GM18505 (cell line): ENCODE data around the gene CCDC136.

Experiments
- ATAC-seq: cut with Tn5 transposase; IDR thresholded peaks from one replicate; pipeline ENCODE4 v1.9.1; 2021; ENCODE audit not compliant: unreplicated experiment
- POLR2A ChIP-seq: IDR thresholded peaks from 4 replicates; pipeline ENCODE4 v1.6.1; 2011; ENCODE audit warnings: borderline replicate concordance; ENCODE audit not compliant: insufficient read depth, insufficient read length; ENCODE audit errors: extremely low read depth

Gene CCDC136

DNA sequence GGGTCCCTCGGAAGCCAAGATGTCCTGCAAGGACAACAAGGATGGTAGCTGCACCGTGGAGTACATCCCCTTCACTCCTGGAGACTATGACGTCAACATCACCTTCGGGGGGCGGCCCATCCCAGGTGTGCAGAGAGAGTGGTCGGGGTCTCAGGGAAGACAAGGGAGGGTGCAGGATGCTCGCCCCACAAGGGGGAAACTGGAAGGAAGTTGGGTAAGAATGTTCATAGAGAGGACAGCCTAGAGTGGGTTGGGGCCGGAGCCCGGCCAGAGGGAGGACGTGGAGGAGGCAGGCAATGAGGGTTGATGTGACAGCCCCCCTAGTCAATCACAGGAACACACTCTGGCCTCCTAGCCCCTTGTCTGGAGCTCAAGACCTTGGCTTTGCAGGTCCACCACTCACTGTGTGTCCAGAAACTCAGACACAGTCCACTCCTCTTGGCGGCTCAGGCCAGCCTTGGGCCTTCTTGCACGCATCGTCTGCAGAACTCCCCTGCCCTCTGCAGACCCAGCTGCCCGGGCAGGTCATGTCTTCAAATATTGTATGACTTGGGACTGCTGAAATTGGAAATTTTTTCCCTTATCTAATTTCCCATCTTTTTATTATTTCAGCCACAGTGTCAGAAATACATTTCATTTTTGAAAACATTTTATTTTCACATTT lies 55.1 kb downstream of the CCDC136 start:
- TF ChIP-seq POLR2A, result no peak
- ATAC-seq, result no peak

DNA sequence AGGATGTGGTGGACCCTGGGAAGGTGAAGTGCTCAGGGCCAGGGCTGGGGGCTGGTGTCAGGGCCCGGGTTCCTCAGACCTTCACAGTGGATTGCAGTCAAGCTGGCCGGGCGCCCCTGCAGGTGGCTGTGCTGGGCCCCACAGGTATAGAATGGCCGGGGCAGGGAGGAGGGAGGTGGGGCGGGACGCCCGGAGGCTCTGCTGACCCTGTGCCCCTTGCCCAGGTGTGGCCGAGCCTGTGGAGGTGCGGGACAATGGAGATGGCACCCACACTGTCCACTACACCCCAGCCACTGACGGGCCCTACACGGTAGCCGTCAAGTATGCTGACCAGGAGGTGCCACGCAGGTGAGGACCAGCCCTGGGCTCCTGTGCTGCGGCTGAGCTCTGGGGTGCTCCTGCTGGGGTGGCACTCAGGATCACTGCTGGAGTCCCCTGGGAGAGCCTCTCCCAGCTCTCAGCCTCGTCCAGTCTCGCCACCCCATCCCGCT lies 56.0 kb downstream of the CCDC136 start:
- TF ChIP-seq POLR2A, result no peak
- ATAC-seq, result no peak

DNA sequence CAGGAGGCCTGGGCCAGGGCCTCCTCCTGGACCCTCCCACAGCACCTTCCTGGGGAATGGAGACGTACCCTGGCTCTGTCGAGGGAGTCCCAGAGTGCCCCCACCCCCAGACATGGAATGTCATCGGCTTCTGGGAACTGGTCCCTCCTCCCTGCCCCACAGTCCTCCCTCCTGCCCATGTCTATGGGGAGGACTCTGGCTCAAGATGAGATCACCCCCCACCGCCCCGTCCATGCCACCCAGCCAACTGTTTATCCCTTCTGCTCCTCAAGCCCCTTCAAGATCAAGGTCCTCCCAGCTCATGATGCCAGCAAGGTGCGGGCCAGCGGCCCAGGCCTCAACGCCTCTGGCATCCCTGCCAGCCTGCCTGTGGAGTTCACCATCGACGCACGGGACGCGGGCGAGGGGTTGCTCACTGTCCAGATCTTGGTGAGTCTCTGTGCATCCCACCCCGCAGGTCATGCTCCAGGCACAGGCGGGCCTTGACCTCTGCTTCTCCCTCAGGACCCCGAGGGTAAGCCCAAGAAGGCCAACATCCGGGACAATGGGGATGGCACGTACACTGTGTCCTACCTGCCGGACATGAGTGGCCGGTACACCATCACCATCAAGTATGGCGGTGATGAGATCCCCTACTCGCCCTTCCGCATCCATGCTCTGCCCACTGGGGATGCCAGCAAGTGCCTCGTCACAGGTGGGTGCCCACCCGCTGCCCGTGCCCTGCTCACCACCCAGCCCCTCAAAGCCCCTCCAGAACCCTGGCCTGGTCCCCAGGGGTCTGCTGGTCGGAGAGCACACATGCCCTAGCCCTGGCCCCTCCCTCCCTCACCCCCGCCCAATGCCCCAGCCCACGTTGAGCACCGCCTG lies 56.8 kb downstream of the CCDC136 start:
- no peak for ATAC-seq
- TF ChIP-seq POLR2A, result no peak

DNA sequence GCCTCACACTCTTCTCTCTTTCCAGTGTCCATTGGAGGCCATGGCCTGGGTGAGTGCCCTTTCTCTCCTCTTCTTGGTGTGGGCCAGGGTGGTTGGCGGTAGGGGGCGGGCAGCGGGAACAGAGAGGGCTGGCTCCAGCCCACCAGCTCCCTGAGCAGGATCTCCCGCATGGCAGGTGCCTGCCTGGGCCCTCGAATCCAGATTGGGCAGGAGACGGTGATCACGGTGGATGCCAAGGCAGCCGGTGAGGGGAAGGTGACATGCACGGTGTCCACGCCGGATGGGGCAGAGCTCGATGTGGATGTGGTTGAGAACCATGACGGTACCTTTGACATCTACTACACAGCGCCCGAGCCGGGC lies 57.4 kb downstream of the CCDC136 start:
- ATAC-seq, result no peak
- TF ChIP-seq POLR2A, result no peak

DNA sequence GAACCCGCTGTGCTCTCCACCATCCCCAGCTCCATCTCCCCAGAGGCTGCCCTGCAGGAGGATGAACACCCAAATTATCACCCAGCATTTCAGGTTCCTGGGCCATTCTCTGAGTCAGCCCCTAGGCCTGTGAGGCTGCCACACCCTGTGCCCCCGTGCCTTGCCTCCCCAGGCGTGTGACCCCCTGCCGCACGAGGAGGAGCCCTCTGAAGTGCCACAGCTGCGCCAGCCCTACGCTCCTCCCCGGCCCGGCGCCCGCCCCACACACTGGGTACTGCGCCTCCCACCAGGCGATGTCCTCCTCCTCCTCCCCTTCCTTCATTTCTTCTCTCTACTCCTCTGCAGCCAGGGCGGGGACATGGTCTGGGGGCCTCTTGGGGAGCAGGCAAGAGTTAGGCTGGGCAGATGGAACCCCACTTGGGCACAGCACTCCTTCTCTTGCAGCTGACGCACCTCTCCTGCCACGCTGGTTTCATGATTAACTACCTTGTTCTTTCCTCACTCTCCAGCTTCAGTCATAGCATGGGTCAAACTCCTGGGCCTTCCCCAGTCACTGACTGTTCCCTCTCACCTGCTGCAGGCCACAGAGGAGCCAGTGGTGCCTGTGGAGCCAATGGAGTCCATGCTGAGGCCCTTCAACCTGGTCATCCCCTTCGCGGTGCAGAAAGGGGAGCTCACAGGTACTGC lies 58.2 kb downstream of the CCDC136 start:
- no peak for TF ChIP-seq POLR2A
- no peak for ATAC-seq

DNA sequence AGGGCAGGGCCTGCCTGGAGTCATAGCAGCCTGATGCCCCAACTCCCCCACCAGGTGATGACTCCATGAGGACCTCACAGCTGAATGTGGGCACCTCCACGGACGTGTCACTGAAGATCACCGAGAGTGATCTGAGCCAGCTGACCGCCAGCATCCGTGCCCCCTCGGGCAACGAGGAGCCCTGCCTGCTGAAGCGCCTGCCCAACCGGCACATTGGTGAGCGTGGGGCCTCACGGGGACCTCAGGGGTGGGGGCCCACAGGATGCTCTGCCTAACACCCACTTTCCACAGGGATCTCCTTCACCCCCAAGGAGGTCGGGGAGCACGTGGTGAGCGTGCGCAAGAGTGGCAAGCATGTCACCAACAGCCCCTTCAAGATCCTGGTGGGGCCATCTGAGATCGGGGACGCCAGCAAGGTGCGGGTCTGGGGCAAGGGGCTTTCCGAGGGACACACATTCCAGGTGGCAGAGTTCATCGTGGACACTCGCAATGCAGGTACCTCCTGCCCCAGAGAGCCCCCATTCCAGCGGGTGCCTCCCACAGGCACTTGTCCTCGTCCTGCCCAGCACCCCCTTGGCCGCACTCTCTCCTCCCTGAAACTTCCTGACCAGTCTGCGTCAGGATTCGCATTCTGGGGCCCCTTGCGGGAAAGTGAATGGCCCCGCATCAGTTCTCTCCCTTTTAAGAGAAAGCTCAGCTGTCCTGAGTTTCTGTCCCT lies 60.9 kb downstream of the CCDC136 start:
- TF ChIP-seq POLR2A, result no peak
- no peak for ATAC-seq

DNA sequence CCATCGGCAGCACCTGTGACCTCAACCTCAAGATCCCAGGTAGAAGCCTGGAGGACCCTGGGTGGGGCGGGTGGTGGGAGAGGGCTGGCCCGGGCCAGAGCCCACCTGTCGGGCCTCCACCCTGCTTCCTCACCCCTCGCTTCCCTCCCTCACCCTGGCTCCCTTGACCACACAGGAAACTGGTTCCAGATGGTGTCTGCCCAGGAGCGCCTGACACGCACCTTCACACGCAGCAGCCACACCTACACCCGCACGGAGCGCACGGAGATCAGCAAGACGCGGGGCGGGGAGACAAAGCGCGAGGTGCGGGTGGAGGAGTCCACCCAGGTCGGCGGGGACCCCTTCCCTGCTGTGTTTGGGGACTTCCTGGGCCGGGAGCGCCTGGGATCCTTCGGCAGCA lies 62.0 kb downstream of the CCDC136 start:
- TF ChIP-seq POLR2A, result no peak
- ATAC-seq, result no peak

DNA sequence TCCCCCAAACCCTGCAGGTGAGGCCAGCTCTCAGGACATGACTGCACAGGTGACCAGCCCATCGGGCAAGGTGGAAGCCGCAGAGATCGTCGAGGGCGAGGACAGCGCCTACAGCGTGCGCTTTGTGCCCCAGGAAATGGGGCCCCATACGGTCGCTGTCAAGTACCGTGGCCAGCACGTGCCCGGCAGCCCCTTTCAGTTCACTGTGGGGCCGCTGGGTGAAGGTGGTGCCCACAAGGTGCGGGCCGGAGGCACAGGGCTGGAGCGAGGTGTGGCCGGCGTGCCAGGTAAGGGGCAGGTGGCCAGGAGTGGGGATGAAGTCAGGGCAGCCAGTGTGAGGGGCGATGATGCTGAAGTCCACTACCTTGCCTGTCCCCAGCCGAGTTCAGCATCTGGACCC lies 62.6 kb downstream of the CCDC136 start:
- ATAC-seq, result no peak
- no peak for TF ChIP-seq POLR2A

DNA sequence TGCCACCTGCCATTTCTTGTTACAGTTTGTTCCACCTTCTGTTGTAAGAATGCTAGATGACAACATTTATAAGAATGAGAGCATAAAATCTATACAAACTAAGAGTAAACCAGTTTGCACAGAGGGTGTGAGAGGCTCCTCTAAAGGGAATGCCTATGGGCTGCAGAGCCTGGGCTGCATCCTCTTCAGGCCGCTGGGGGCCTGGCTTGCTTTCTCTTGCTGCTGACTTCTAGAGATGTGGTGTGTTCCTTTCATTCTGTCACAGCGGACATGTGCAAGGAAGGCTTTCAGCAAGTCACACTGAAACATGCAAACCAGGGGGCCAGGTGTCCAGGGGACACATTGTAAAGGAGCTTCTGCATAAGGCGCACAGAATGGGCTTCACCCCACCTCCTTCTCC lies 63.8 kb downstream of the CCDC136 start:
- ATAC-seq, result no peak
- no peak for TF ChIP-seq POLR2A

DNA sequence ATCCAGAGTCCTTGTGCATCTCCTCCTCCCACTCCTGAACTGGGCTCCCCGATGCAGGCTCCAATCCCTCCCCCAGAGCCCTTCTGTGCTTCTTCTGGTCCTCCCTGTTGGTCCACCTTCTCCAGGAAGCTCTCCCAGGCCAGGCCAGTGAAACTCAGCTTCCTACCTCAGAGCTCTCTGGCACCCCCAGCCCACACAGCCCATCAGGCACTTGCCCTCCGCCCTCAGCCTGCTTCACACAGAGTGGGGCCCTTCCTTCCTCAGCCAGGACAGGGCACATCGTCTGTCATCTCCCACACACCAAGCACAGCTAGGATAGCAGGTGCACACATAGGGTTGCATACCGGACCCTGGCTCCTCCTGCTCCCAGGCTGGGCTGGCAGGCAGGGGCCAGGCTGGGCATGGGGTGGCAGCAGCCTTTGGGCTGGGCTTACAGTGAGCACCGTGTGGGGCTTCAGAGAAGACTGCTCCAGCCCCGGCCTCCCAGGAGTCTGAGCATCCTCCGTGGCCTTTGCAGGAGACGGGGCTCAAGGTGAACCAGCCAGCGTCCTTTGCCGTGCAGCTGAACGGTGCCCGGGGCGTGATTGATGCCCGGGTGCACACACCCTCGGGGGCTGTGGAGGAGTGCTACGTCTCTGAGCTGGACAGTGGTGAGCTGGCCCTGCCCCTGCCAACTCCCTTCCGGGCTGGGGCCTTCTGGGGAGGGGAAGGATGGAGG lies 64.4 kb downstream of the CCDC136 start:
- TF ChIP-seq POLR2A, result no peak
- ATAC-seq, result no peak

DNA sequence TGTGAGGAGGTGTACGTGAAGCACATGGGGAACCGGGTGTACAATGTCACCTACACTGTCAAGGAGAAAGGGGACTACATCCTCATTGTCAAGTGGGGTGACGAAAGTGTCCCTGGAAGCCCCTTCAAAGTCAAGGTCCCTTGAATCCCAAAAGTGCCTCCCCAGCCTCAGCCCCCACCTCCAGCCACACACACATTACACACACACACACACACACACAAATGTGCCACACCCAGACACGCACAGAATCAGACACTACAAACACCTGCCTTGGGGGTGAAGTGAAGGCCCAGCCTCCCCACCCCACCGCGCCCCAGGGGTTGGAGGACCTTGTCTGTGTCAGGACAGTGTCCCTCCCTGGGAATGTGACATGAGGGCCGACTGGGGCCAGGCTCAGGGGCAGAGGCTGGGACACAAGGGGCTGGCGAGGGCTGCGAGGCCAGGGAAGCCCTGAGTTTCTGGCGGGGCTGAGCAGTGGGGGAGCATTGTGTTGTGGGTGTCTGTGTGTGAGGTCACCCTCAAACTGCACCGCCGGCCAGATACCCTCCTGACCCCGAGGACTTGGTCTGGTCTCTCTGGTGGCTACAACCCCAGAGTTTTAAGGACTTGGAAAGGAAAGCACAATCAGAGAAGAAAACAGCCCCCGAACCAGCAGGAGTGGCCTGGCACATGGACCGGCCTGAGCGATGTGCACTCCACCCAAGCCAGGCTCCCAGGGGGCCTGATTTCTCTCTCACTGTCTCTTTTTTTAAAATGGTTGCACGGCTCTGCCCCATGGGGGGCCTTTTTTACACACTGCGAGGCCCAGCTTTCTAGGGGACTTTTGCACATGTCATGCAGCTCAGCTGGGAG lies 66.8 kb downstream of the CCDC136 start:
- no peak for ATAC-seq
- TF ChIP-seq POLR2A, result no peak
